H9 (cell line): ENCODE results near the gene LMX1B. TPM values are rescaled to one million over a fixed set of nuclear protein-coding genes. Genes with fewer than 3 reads are reported as not detected.

Experiments used
- DNase-seq: peaks from one replicate; pipeline ENCODE4 v3.0.0-alpha.2; 2017
- H2AFZ ChIP-seq: one replicate; pipeline ENCODE4 v1.6.1; 2013; ENCODE audit warnings: mild to moderate bottlenecking, low read length, control low read depth, moderate library complexity
- H2AK5ac ChIP-seq: 2 replicates; pipeline ENCODE4 v1.6.1; 2013; ENCODE audit warnings: low read length, control low read depth, mixed read lengths; ENCODE audit not compliant: insufficient read length
- H2BK120ac ChIP-seq: one replicate; pipeline ENCODE4 v1.6.1; 2013; ENCODE audit warnings: low read depth, mild to moderate bottlenecking, low read length, control low read depth, inconsistent platforms; ENCODE audit not compliant: poor library complexity, severe bottlenecking
- H2BK12ac ChIP-seq: 2 replicates; pipeline ENCODE4 v1.6.1; 2013; ENCODE audit warnings: low read length, control low read depth, mixed read lengths, low read depth; ENCODE audit not compliant: insufficient read length
- H2BK15ac ChIP-seq: 2 replicates; pipeline ENCODE4 v1.6.1; 2013; ENCODE audit warnings: low read depth, low read length, control low read depth
- H2BK20ac ChIP-seq: one replicate; pipeline ENCODE4 v1.6.1; 2013; ENCODE audit warnings: low read depth, mild to moderate bottlenecking, low read length, control low read depth, inconsistent platforms; ENCODE audit not compliant: poor library complexity, severe bottlenecking
- H2BK5ac ChIP-seq: 2 replicates; pipeline ENCODE4 v1.6.1; 2013; ENCODE audit warnings: low read length, control low read depth, mixed read lengths; ENCODE audit not compliant: insufficient read length
- H3K14ac ChIP-seq: 2 replicates; pipeline ENCODE4 v1.6.1; 2013; ENCODE audit warnings: low read length, control low read depth; ENCODE audit not compliant: insufficient read depth
- H3K18ac ChIP-seq: 2 replicates; pipeline ENCODE4 v1.6.1; 2013; ENCODE audit warnings: low read depth, mild to moderate bottlenecking, mixed read lengths, low read length, control low read depth; ENCODE audit not compliant: insufficient read length
- H3K23ac ChIP-seq: 2 replicates; pipeline ENCODE4 v1.6.1; 2013; ENCODE audit warnings: low read length, control low read depth, mixed read lengths, low read depth; ENCODE audit not compliant: insufficient read length
- H3K23me2 ChIP-seq: 2 replicates; pipeline ENCODE4 v1.6.1; 2013; ENCODE audit warnings: low read depth, mild to moderate bottlenecking, mixed read lengths, low read length, control low read depth; ENCODE audit not compliant: insufficient read length, poor library complexity, severe bottlenecking
- H3K27ac ChIP-seq: 2 replicates; pipeline ENCODE4 v1.5.1; 2013; ENCODE audit warnings: low read length, control low read depth, mixed read lengths, low read depth; ENCODE audit not compliant: insufficient read length
- H3K27me3 ChIP-seq: 2 replicates; pipeline ENCODE4 v1.6.1; 2013; ENCODE audit warnings: low read length, control low read depth, inconsistent platforms; ENCODE audit not compliant: insufficient read depth
- H3K4ac ChIP-seq: 2 replicates; pipeline ENCODE4 v1.6.1; 2013; ENCODE audit warnings: low read depth, mild to moderate bottlenecking, control low read depth, inconsistent platforms, low read length, moderate library complexity
- H3K4me1 ChIP-seq: 2 replicates; pipeline ENCODE4 v1.6.1; 2013; ENCODE audit warnings: low read length, control low read depth, inconsistent platforms; ENCODE audit not compliant: insufficient read depth
- H3K4me2 ChIP-seq: 2 replicates; pipeline ENCODE4 v1.6.1; 2013; ENCODE audit warnings: low read length, control low read depth, mixed read lengths; ENCODE audit not compliant: insufficient read length, insufficient read depth
- H3K56ac ChIP-seq: 2 replicates; pipeline ENCODE4 v1.6.1; 2013; ENCODE audit warnings: low read depth, mild to moderate bottlenecking, mixed read lengths, low read length, control low read depth; ENCODE audit not compliant: insufficient read length
- H3K79me1 ChIP-seq: 2 replicates; pipeline ENCODE4 v1.6.1; 2013; ENCODE audit warnings: low read depth, mild to moderate bottlenecking, moderate library complexity, low read length, control low read depth, inconsistent platforms; ENCODE audit not compliant: insufficient read depth, poor library complexity, severe bottlenecking
- H3K79me2 ChIP-seq: 2 replicates; pipeline ENCODE4 v1.6.1; 2013; ENCODE audit warnings: low read length, control low read depth, inconsistent platforms; ENCODE audit not compliant: insufficient read depth
- H3K9ac ChIP-seq: 2 replicates; pipeline ENCODE4 v1.6.1; 2013; ENCODE audit warnings: low read length, control low read depth, mixed read lengths; ENCODE audit not compliant: insufficient read length; ENCODE audit errors: extremely low read depth
- H3K9me3 ChIP-seq: one replicate; pipeline ENCODE4 v1.6.1; 2013; ENCODE audit warnings: low read depth, low read length, inconsistent platforms; ENCODE audit not compliant: control insufficient read depth
- H3T11ph ChIP-seq: one replicate; pipeline ENCODE4 v1.6.1; 2013; ENCODE audit warnings: mild to moderate bottlenecking, low read length, control low read depth, inconsistent platforms
- H4K20me1 ChIP-seq: one replicate; pipeline ENCODE4 v1.6.1; 2013; ENCODE audit not compliant: control insufficient read depth, insufficient read length, insufficient read depth
- H4K5ac ChIP-seq: 2 replicates; pipeline ENCODE4 v1.6.1; 2013; ENCODE audit warnings: low read depth, mild to moderate bottlenecking, mixed read lengths, low read length, control low read depth; ENCODE audit not compliant: insufficient read length
- H4K8ac ChIP-seq: replicated peaks from 2 replicates; pipeline ENCODE4 v1.6.1; 2013; ENCODE audit warnings: low read length, control low read depth, mixed read lengths, low read depth; ENCODE audit not compliant: insufficient read length
- H4K91ac ChIP-seq: 2 replicates; pipeline ENCODE4 v1.6.1; 2013; ENCODE audit warnings: low read depth, mild to moderate bottlenecking, moderate library complexity, mixed read lengths, low read length, control low read depth; ENCODE audit not compliant: insufficient read length
- H3K27ac Mint-ChIP-seq, 3 experiments: 2 replicates in 2 of 3; 3 replicates in 1 of 3; pipeline ENCODE4 v1.8.0; 2020 to 2021; ENCODE audit warnings: mixed read lengths in 3 of 3, mild to moderate bottlenecking in 1 of 3, moderate library complexity in 1 of 3
- H3K27me3 Mint-ChIP-seq: 2 replicates; pipeline ENCODE4 v1.8.0; 2021; ENCODE audit warnings: low read depth, mild to moderate bottlenecking, moderate library complexity, mixed read lengths
- H3K36me3 Mint-ChIP-seq, 3 experiments: 2 replicates in 2 of 3; 3 replicates in 1 of 3; pipeline ENCODE4 v1.8.0; 2020 to 2021; ENCODE audit warnings: low read depth in 3 of 3, mixed read lengths in 3 of 3; ENCODE audit not compliant: insufficient read depth in 1 of 3
- H3K4me1 Mint-ChIP-seq, 2 experiments: 2 replicates each; pipeline ENCODE4 v1.8.0; 2020; ENCODE audit warnings: mixed read lengths in 2 of 2
- H3K4me3 Mint-ChIP-seq, 2 experiments: 2 replicates in 1 of 2; 3 replicates in 1 of 2; pipeline ENCODE4 v1.8.0; 2020 to 2021; ENCODE audit warnings: mild to moderate bottlenecking in 2 of 2, mixed read lengths in 2 of 2, moderate library complexity in 1 of 2
- H3K9me3 Mint-ChIP-seq, 2 experiments: 2 replicates in 1 of 2; 3 replicates in 1 of 2; pipeline ENCODE4 v1.8.0; 2020; ENCODE audit warnings: mild to moderate bottlenecking in 2 of 2, mixed read lengths in 2 of 2, moderate library complexity in 1 of 2
- CTCF ChIP-seq: fragments of 200-600 bp; sonication (generic); conservative IDR thresholded peaks from 3 replicates; pipeline ENCODE4 v1.8.0; 2021; ENCODE audit warnings: antibody characterized with exemption, mild to moderate bottlenecking
- WGBS: extraction: QIAGEN DNeasy Blood & Tissue Kit; methylation state at CpG from one replicate; pipeline ENCODE4 v1.1.7; 2013; ENCODE audit warnings: missing lambda C conversion rate, low lambda C conversion rate, mixed read lengths; ENCODE audit not compliant: insufficient read length; ENCODE audit errors: extremely low coverage; 5-methylcytosine and 5-hydroxymethylcytosine counted together
- total RNA-seq: library from RNA; stranded (reverse); gene quantifications from 2 replicates; pipeline ENCODE4 v1.2.1, GENCODE V29; 2021

LMX1B gene
- total RNA-seq, 1 experiment from 2014 or later = 0.85 TPM

- Histone ChIP-seq H2AFZ (no peak overlapping the region), H3K4ac (no peak overlapping the region), H3K23ac (no peak overlapping the region), H3K4me1 (no peaks in the 10 kb centered on the region), H4K8ac (no peak overlapping the region), H2AK5ac (no peak overlapping the region), H3K14ac (no peak overlapping the region), H3K9me3 (no peaks in the 10 kb centered on the region), H4K91ac (no peak overlapping the region), H2BK15ac (no peak overlapping the region), H3K9ac (no peak overlapping the region), H3K4me2 (no peak overlapping the region), H4K20me1 (no peaks in the 10 kb centered on the region), H3K27ac (no peak overlapping the region), H3K79me2 (no peaks in the 10 kb centered on the region), H2BK12ac (no peak overlapping the region), H2BK120ac (no peak overlapping the region), H4K5ac (no peak overlapping the region), H3K23me2 (no peaks in the 10 kb centered on the region), H3K27me3 (peaks cover 3% of the 10 kb centered on the region; the same call in 1 of the 2 replicates), H3K56ac (no peak overlapping the region), H2BK20ac (no peak overlapping the region), H3T11ph (no peak overlapping the region), H3K79me1 (no peaks in the 10 kb centered on the region), H2BK5ac (no peak overlapping the region), H3K18ac (no peak overlapping the region)
- no peak overlapping the region for H3K27ac Mint-ChIP-seq
- no peak for DNase-seq
- TF ChIP-seq CTCF = no peak
- no peaks in the 10 kb centered on the region; a peak in 1 of 7 replicates for H3K36me3 Mint-ChIP-seq
- no CpG with 5 or more reads among the region's 4 CpGs for WGBS
- peaks cover 69% of the 10 kb centered on the region for H3K27me3 Mint-ChIP-seq
- no peaks in the 10 kb centered on the region; a peak in 1 of 5 replicates for H3K9me3 Mint-ChIP-seq
- H3K4me1 Mint-ChIP-seq = peaks cover 11 to 14% of the 10 kb centered on the region in 2 experiments
- H3K4me3 Mint-ChIP-seq = no peak overlapping the region
Measured at GRCh38 chr9:126708178-126708577, 94.5 kb downstream of the LMX1B start.
